T47D (cell line): Measurements from ENCODE around the gene CHN2.

Source experiments
- DNase-seq, 2 experiments: peaks; one replicate each; pipeline versions ENCODE4 v3.0.0 to v3.0.0-alpha.2; 2011 to 2012; ENCODE audit warnings: low read depth in 1 of 2, low spot score in 1 of 2
- JUND ChIP-seq: IDR thresholded peaks from 2 replicates; pipeline ENCODE4 v1.6.1; 2012; ENCODE audit warnings: low read depth
- in situ Hi-C: cut with HindIII; loops from 2 replicates; pipeline ENCODE4 v1.10.0; 2016; ENCODE audit warnings: low sequenced_read_pairs, low pct_unique_long_range_greater_than_20kb

Gene CHN2

GRCh38 chr7:29335188-29336083 lies 140.9 kb downstream of the CHN2 start:
- no peak for DNase-seq
- in situ Hi-C loops, result no loop called here
- TF ChIP-seq JUND, result no peak

GRCh38 chr7:29337546-29338116 lies 143.1 kb downstream of the CHN2 start:
- no peak for DNase-seq
- in situ Hi-C loops, result no loop called here
- TF ChIP-seq JUND, result no peak

DNA sequence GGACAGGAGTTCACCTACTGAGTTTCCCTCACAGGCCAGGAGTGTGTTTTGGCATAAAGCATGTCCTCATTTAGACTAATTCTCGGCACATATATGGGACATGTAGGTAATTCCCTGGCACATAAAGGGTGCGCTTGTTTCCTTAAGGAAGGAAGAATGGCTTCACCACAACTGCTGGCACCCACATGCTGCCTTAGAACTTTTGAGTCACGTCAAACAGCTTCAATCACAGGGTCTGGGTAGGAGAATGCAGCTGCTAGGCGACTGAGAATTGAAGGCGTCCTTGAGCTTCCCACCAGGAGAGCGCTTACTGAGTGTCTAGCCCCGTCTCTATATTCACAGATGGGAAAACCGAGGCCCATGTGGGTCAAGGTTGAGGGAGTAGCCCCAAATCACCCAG lies 146.1 kb downstream of the CHN2 start:
- DNase-seq, result no peak
- TF ChIP-seq JUND, result no peak
- in situ Hi-C loops, result no loop called here

DNA sequence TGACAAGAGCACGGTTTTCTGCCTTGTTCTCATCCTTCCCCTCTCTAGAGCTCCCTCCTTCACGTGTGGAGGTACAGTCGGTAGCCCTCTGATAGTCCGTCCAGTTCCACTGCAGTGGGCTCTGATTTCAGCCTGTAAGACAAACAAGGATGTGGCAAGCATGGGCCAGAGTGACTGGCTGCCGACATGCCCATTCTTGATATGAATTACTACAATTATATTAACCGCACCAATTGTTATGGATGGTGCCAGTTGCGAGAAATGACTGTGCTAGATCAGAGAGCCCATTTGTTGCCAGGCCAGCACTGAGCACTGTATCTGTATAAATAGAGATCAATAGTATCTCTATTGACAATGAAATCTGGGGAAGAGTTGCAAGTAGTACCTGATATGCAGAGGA lies 146.6 kb downstream of the CHN2 start:
- TF ChIP-seq JUND, result no peak
- in situ Hi-C loops, result no loop called here
- no peak for DNase-seq

DNA sequence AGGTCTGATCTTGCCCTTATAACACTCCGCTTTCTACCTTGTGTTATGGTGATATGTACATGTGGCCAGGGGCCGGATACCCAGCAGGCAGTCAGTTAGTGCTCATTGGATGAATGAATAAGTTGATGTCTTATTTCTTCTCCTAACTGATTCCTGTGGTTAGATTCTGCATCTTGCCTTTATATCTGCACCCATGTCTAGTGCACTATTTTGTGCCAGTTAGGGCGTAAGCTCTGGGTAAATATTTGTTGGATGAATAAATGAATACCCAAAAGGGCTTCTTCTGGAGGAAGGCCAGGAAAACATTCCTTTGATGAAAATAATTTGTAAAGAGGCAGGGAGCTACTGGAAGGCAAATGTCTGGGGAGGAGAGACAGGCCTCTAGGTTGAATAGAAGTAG lies 148.2 kb downstream of the CHN2 start:
- no peak for TF ChIP-seq JUND
- DNase-seq, result peak in 1 of 2 experiments; percentile 42
- in situ Hi-C loops, result no loop called here

- in situ Hi-C loops, result no loop called here
- DNase-seq, result no peak
- no peak for TF ChIP-seq JUND
Observed at GRCh38 chr7:29343399-29343798, 148.8 kb downstream of the CHN2 start.

- TF ChIP-seq JUND, result no peak
- in situ Hi-C loops, result no loop called here
- DNase-seq, result no peak
Observed at GRCh38 chr7:29344334-29344978, 149.9 kb downstream of the CHN2 start.

DNA sequence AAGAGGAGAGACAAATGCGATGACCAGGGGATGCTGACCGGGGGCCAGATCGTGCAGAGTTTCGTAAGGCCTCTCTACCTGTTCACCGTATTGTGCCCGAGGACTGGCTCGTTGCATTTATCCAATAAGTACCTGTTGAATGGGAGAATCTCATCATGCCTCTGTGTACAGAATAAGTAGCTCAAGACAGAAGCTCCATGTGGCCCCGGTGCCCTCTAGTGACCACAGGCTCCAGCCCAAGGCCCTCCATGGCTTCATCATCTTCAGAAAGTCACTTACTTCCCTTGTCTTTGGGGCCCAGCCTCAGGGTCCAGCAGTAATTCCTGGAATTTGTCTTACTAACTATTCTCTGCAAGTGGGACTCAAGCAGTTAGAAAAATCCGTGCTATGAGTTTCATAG lies 151.0 kb downstream of the CHN2 start:
- TF ChIP-seq JUND, result no peak
- in situ Hi-C loops, result no loop called here
- peak in 1 of 2 experiments; percentile 62 for DNase-seq

DNA sequence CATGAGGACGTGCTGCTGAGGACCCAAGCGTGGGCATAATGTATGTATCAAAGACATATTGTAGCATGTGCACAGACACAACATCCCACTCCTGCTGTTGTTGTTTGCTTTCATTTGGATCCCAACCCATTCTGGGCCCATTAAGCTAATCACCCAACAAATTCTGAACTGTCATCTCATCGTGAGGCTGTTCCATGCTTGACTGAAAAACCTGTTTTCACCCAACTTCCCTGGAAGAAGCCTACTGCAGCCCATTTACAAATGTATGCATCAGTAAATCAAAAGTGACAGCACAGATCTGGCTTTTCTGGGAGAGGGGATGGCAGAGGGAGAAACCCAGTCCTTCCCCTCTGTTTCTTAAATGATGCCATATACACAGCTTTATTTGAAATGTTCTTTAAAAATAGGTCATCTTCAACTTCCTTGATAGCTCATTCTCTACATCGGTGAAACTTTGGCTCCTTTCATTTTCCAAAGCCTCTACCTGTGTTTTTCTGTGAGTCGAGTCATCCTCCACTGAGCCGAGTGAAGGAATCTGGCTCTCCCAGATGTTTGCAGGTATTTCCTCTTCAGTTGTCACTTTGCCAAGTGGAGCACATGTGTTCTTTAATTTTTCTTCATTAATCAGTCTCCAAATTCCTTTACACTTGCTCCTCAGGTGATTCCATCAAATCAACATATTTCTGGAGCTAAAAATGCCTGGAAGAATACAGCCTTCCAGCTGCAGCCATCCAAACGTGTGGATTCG lies 151.8 kb downstream of the CHN2 start:
- in situ Hi-C loops, result no loop called here
- DNase-seq, result no peak
- no peak for TF ChIP-seq JUND

GRCh38 chr7:29349362-29349761 lies 154.8 kb downstream of the CHN2 start:
- TF ChIP-seq JUND, result no peak
- no peak for DNase-seq
- in situ Hi-C loops, result no loop called here

- in situ Hi-C loops, result no loop called here
- no peak for TF ChIP-seq JUND
Observed at GRCh38 chr7:29350351-29350750, 155.8 kb downstream of the CHN2 start.

DNA sequence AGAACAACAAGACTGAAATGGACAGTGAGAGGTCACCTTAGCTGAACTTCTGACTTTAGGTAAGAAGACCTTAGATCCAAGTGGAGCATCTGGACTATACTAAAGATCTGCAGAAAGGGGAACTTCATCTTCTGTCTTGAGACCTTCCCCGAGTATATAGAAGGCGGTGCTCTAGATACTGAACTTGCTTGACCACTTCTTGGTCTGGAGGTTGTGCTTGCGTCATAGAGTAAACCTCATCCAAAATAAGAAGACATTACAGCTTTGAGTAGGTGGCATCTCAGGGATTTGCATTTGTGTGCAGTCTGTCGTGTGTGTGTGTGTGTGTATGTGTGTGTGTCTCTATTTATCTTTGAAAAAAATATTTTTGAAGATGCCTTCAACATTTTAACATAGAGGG lies 157.5 kb downstream of the CHN2 start:
- DNase-seq, result peak in 1 of 2 experiments; percentile 52
- TF ChIP-seq JUND, result no peak
- in situ Hi-C loops, result no loop called here

More at GRCh38 chr7:29350351-29350750, 155.8 kb downstream of the CHN2 start:
- no peak for DNase-seq
